Activated CD8-positive, alpha-beta memory T cell treated with anti-CD3 and anti-CD28 coated beads, Interleukin-2, amount 10 ng/mL, durations not matched to agents 7 days and 5 days (primary cell): ENCODE results near the gene USP15. TPM values are rescaled to one million over a fixed set of nuclear protein-coding genes. Genes with fewer than 3 reads are reported as not detected.

Experiments used
- ATAC-seq: fragments of 150-1000 bp; cut with Tn5 transposase; one replicate; pipeline ENCODE4 v1.10.0; 2021; ENCODE audit warnings: moderate library complexity
- CTCF ChIA-PET: fragments of 350-600 bp; sonication (Branson Sonifier 250); formaldehyde crosslinking; loops from one replicate; lab custom pipeline; 2021; ENCODE audit warnings: antibody characterized with exemption; lab: Charles Lee
- DNase-seq: peaks from one replicate; pipeline ENCODE4 v3.0.0-alpha.2; 2020
- H3K27ac Mint-ChIP-seq: one replicate; pipeline ENCODE4 v1.8.0; 2021; ENCODE audit warnings: mild to moderate bottlenecking, mixed read lengths
- H3K27me3 Mint-ChIP-seq: one replicate; pipeline ENCODE4 v1.8.0; 2021; ENCODE audit warnings: mixed read lengths
- H3K36me3 Mint-ChIP-seq: one replicate; pipeline ENCODE4 v1.8.0; 2021; ENCODE audit warnings: mild to moderate bottlenecking, mixed read lengths
- H3K4me1 Mint-ChIP-seq: one replicate; pipeline ENCODE4 v1.8.0; 2021; ENCODE audit warnings: mixed read lengths
- H3K4me3 Mint-ChIP-seq: one replicate; pipeline ENCODE4 v1.8.0; 2021; ENCODE audit warnings: mild to moderate bottlenecking, moderate library complexity, mixed read lengths
- H3K9me3 Mint-ChIP-seq: one replicate; pipeline ENCODE4 v1.8.0; 2022; ENCODE audit warnings: low read depth, mixed read lengths
- total RNA-seq, 2 experiments: library from RNA; stranded (reverse); gene quantifications; one replicate each; pipeline ENCODE4 v1.2.3, GENCODE V29; 2021

Gene USP15
- total RNA-seq, 2 experiments from 2014 or later: 126 to 161 TPM

GRCh38 chr12:62260733-62261683 is 804 bp downstream of the USP15 start:
- peaks cover 50% of the 10 kb centered on the region for H3K4me1 Mint-ChIP-seq
- no peaks in the 10 kb centered on the region for H3K27me3 Mint-ChIP-seq
- peaks cover 37% of the 10 kb centered on the region for H3K36me3 Mint-ChIP-seq
- peak; percentile 86 for DNase-seq
- CTCF ChIA-PET: no interaction called here
- H3K4me3 Mint-ChIP-seq: peak overlapping the region; percentile 91
- H3K27ac Mint-ChIP-seq: peak overlapping the region; percentile 96
- ATAC-seq: peak; percentile 40
- no peaks in the 10 kb centered on the region for H3K9me3 Mint-ChIP-seq

DNA sequence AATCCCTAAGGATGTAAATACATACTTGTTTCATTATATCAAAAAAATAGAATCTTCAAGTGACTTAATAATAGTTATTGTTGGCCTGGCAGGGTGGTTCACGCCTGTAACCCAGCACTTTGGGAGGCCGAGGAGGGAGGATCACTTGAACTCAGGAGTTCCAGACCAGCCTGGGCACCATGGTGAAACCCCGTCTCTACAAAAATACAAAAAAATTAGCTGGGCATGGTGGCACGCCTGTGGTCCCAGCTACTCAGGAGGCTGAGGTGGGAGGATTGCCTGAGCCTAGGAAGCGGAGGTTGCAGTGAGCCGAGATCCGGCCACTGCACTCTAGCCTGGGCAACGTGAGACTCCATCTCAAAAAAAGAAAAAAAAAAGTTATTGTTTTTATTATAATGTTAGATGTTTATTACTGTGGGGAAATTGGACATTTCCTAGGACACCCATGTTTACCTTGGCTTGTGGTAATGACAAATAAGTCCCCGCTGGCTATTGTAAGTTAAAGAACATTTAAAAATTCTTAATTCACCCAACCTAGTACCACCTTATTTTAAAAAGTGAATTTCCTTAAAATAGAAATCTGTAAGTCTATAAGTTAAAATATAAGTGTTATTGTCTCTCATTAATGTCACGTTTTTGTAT is 1.8 kb downstream of the USP15 start:
- Mint-ChIP-seq H3K9me3 (no peaks in the 10 kb centered on the region), H3K4me3 (peak overlapping the region; percentile 91), H3K4me1 (peaks cover 52% of the 10 kb centered on the region), H3K27me3 (no peaks in the 10 kb centered on the region), H3K36me3 (peaks cover 36% of the 10 kb centered on the region), H3K27ac (peak overlapping the region; percentile 96)
- CTCF ChIA-PET: no interaction called here
- no peak for ATAC-seq
- DNase-seq: no peak

DNA sequence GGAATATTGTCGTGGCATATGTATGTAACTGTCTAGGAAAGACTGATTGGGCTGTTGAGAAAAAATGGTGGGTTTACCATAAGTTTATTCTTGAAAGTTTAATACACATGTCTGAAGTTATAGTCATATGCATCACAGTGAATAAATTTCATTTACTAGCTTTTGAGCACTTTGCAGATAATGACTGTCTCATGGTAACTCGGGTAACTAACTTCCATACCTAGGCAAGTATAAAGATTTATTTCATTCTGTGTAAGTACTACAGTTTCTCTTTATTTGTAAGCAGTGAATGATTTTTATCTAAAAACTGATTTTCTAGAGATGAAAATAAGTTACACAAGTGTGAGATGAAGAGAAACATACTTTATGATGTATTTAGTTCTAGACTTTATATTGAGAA is 3.0 kb downstream of the USP15 start:
- Mint-ChIP-seq H3K9me3 (no peaks in the 10 kb centered on the region), H3K27ac (peak overlapping the region; percentile 97), H3K4me3 (peak overlapping the region; percentile 91), H3K36me3 (peaks cover 39% of the 10 kb centered on the region), H3K27me3 (no peaks in the 10 kb centered on the region), H3K4me1 (peaks cover 50% of the 10 kb centered on the region)
- CTCF ChIA-PET: no interaction called here
- ATAC-seq (no peak), DNase-seq (no peak)

GRCh38 chr12:62263966-62264365 is 3.8 kb downstream of the USP15 start:
- Mint-ChIP-seq H3K4me1 (peaks cover 50% of the 10 kb centered on the region), H3K9me3 (no peaks in the 10 kb centered on the region), H3K27me3 (no peaks in the 10 kb centered on the region), H3K4me3 (peak overlapping the region; percentile 91), H3K27ac (peak overlapping the region; percentile 97), H3K36me3 (peaks cover 41% of the 10 kb centered on the region)
- no peak for ATAC-seq
- CTCF ChIA-PET: no interaction called here
- DNase-seq: peak; percentile 69

GRCh38 chr12:62264706-62265105 is 4.5 kb downstream of the USP15 start:
- Mint-ChIP-seq H3K36me3 (peaks cover 44% of the 10 kb centered on the region), H3K27me3 (no peaks in the 10 kb centered on the region), H3K9me3 (no peaks in the 10 kb centered on the region), H3K27ac (peak overlapping the region; percentile 97), H3K4me3 (peak overlapping the region; percentile 91), H3K4me1 (peaks cover 54% of the 10 kb centered on the region)
- ATAC-seq: no peak
- no peak for DNase-seq
- CTCF ChIA-PET: no interaction called here

- no peaks in the 10 kb centered on the region for H3K27me3 Mint-ChIP-seq
- CTCF ChIA-PET: no interaction called here
- H3K36me3 Mint-ChIP-seq: peaks cover 45% of the 10 kb centered on the region
- peak overlapping the region; percentile 97 for H3K27ac Mint-ChIP-seq
- peaks cover 61% of the 10 kb centered on the region for H3K4me1 Mint-ChIP-seq
- DNase-seq: no peak
- peak overlapping the region; percentile 91 for H3K4me3 Mint-ChIP-seq
- ATAC-seq: no peak
- H3K9me3 Mint-ChIP-seq: no peaks in the 10 kb centered on the region
Measured at GRCh38 chr12:62265511-62265910, 5.3 kb downstream of the USP15 start.

GRCh38 chr12:62267026-62267425 is 6.8 kb downstream of the USP15 start:
- no peak for ATAC-seq
- DNase-seq: no peak
- H3K4me3 Mint-ChIP-seq: no peak overlapping the region
- no peaks in the 10 kb centered on the region for H3K9me3 Mint-ChIP-seq
- H3K27ac Mint-ChIP-seq: peak overlapping the region; percentile 64
- H3K4me1 Mint-ChIP-seq: peaks cover 69% of the 10 kb centered on the region
- H3K27me3 Mint-ChIP-seq: no peaks in the 10 kb centered on the region
- CTCF ChIA-PET: no interaction called here
- H3K36me3 Mint-ChIP-seq: peaks cover 45% of the 10 kb centered on the region

DNA sequence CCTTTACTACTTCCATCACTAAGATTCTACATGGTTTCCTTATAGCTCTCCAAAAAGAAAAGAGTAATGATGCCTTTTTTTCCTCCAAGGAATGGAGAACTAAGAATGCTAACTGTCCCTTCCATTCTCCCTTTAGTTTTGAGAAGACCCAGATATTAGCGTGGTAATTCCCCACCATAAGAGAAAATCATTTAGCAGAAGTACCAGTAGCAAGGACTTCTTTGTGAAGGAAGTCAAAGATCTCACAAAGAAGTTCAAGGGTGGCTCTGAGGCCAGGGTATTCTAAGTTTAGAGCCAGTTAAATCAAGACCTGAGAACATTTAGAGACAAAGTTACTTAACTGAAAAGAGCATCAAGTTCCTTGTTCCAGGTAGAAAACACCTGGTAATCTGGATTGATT is 7.3 kb downstream of the USP15 start:
- ATAC-seq (no peak), DNase-seq (no peak)
- no peaks in the 10 kb centered on the region for H3K9me3 Mint-ChIP-seq
- peak overlapping the region; percentile 41 for H3K27ac Mint-ChIP-seq
- CTCF ChIA-PET: interaction anchor here (0.6 kb wide), 1 partner anchor 25 kb away, joined by 4 read pairs; no protein-coding TSS in a partner anchor
- no peak overlapping the region for H3K4me3 Mint-ChIP-seq
- peaks cover 71% of the 10 kb centered on the region for H3K4me1 Mint-ChIP-seq
- no peaks in the 10 kb centered on the region for H3K27me3 Mint-ChIP-seq
- H3K36me3 Mint-ChIP-seq: peaks cover 44% of the 10 kb centered on the region

GRCh38 chr12:62268956-62269355 is 8.8 kb downstream of the USP15 start:
- no peak for ATAC-seq
- Mint-ChIP-seq H3K36me3 (peaks cover 36% of the 10 kb centered on the region), H3K27ac (no peak overlapping the region)

GRCh38 chr12:62269464-62270228 is 9.4 kb downstream of the USP15 start:
- Mint-ChIP-seq H3K27me3 (no peaks in the 10 kb centered on the region), H3K4me3 (no peak overlapping the region), H3K9me3 (no peaks in the 10 kb centered on the region), H3K36me3 (peaks cover 33% of the 10 kb centered on the region), H3K27ac (no peak overlapping the region), H3K4me1 (peaks cover 73% of the 10 kb centered on the region)
- DNase-seq (no peak), ATAC-seq (no peak)
- CTCF ChIA-PET: no interaction called here

More at GRCh38 chr12:62268956-62269355, 8.8 kb downstream of the USP15 start:
- Mint-ChIP-seq H3K4me3 (no peak overlapping the region), H3K4me1 (peaks cover 73% of the 10 kb centered on the region), H3K9me3 (no peaks in the 10 kb centered on the region), H3K27me3 (no peaks in the 10 kb centered on the region)
- no peak for DNase-seq
- CTCF ChIA-PET: no interaction called here

DNA sequence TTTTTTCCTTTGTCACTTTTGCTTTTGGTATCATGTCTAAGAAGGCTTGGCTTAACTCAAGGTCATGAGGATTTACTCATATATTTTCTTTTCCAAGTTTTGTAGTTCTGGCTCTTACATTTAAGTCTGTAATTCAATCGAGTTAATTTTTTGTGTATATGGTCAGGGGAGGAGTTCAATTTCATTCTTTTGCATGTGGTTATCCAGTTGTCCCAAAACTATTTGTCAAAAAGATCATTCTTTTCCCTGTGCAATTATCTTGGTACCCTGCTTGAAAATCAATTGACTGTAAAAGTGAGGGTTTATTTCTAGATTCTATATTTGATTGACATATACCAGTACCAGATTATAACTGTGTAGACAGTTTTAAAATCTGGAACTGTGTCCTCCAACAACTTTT is 10.2 kb downstream of the USP15 start:
- peaks cover 74% of the 10 kb centered on the region for H3K4me1 Mint-ChIP-seq
- ATAC-seq (no peak), DNase-seq (no peak)
- no peaks in the 10 kb centered on the region for H3K9me3 Mint-ChIP-seq
- no peak overlapping the region for H3K27ac Mint-ChIP-seq
- CTCF ChIA-PET: no interaction called here
- peaks cover 28% of the 10 kb centered on the region for H3K36me3 Mint-ChIP-seq
- no peaks in the 10 kb centered on the region for H3K27me3 Mint-ChIP-seq
- no peak overlapping the region for H3K4me3 Mint-ChIP-seq

GRCh38 chr12:62270872-62271271 is 10.7 kb downstream of the USP15 start:
- Mint-ChIP-seq H3K9me3 (no peaks in the 10 kb centered on the region), H3K27ac (no peak overlapping the region), H3K27me3 (no peaks in the 10 kb centered on the region), H3K36me3 (peaks cover 28% of the 10 kb centered on the region), H3K4me1 (peaks cover 74% of the 10 kb centered on the region), H3K4me3 (no peak overlapping the region)
- no peak for ATAC-seq
- no peak for DNase-seq
- CTCF ChIA-PET: no interaction called here

DNA sequence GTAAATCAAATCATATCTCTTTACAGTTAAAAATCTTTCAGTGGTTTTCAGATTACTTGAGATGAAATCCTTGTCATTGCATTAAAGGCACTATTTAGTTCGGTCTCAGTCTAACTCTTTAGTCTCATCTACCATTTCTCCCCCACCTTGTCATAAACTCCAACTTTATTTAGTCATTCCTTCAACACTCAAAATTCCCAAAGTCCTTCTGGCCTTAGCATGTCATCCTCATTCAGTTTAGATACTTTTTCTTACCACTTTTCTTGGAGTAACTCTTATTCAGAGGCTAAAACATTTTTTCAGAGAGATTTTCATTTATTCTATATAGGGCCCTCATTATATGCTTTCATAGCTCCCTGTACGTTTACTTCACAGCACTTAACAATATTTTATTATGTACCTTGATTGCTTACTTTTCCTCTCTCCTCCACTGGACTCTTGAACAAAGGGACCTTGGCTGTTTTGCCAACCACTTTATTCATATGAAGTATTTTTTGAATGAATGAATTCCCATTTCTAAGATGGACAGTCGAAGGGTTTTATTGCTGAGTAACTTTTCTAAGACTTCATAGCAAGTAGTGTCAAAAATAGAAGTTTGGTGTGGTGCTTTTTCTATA is 12.8 kb downstream of the USP15 start:
- Mint-ChIP-seq H3K4me1 (peaks cover 60% of the 10 kb centered on the region), H3K27ac (no peak overlapping the region), H3K9me3 (no peaks in the 10 kb centered on the region), H3K27me3 (no peaks in the 10 kb centered on the region), H3K36me3 (peaks cover 32% of the 10 kb centered on the region), H3K4me3 (no peak overlapping the region)
- ATAC-seq (no peak), DNase-seq (no peak)
- CTCF ChIA-PET: no interaction called here
